ENCODE measurements around the gene CAPZA1. TPM values are rescaled to one million over a fixed set of nuclear protein-coding genes. Genes with fewer than 3 reads are reported as not detected.

CAPZA1 gene
- total and polyA plus RNA-seq, 2 donors (not counting 3 experiments of a cell fraction or from before 2014, with no cell fraction given) = 77.1 to 183 TPM

- ChIA-PET POLR2A (interaction anchor here (0.9 kb wide), 1 partner anchor 12 kb away, joined by 5 read pairs; no protein-coding TSS in a partner anchor), CTCF (interaction anchor here (0.7 to 2.5 kb wide), 7 partner anchors 9 to 134 kb away, joined by 3 to 14 read pairs (median 3); no protein-coding TSS in a partner anchor)
- Histone ChIP-seq H4K20me1 (replicated peaks; ENCODE audit: control insufficient read depth, extremely low read depth, insufficient read depth, low read length) (peaks cover 13% of the 10 kb centered on the region), H2AFZ (ENCODE audit: low read depth, low read length) (no peak overlapping the region), H3K9me1 (replicated peaks; ENCODE audit: control insufficient read depth, extremely low read depth, insufficient read depth, low read length) (no peaks in the 10 kb centered on the region), H3K27me3 (ENCODE audit: control insufficient read depth in 2 of 2, insufficient read depth in 2 of 2, low read length in 2 of 2) (no peaks in the 10 kb centered on the region), H3K4me3 (replicated peaks in 1 of 3; ENCODE audit: insufficient read depth in 1 of 3, low read depth in 1 of 3, low read length in 3 of 3) (no peak overlapping the region), H3K9ac (replicated peaks; ENCODE audit: extremely low read depth, insufficient read depth, low read length) (peak overlapping the region; percentile 57), H3K36me3 (ENCODE audit: control insufficient read depth in 2 of 2, extremely low read depth in 1 of 2, insufficient read depth in 2 of 2, low read length in 2 of 2) (no peaks in the 10 kb centered on the region), H3K4me1 (ENCODE audit: control insufficient read depth, extremely low read depth, insufficient read depth, low read length) (peaks cover 24% of the 10 kb centered on the region), H3K9me3 (replicated peaks; ENCODE audit: control insufficient read depth, insufficient read depth, low read length) (no peaks in the 10 kb centered on the region), H3K27ac (ENCODE audit: insufficient read depth, low read depth, low read length) (peak overlapping the region; percentile 66), H3K4me2 (ENCODE audit: insufficient read depth, low read length) (peak overlapping the region; percentile 82), H3K79me2 (ENCODE audit: control insufficient read depth, insufficient read depth, low read length) (peaks cover 87% of the 10 kb centered on the region)
- no TSS peak for BruUV-seq (replicated peaks)
- TF ChIP-seq FOS (IDR thresholded peaks at IDR 0.05; ENCODE audit: borderline replicate concordance, insufficient read depth, low read length) = no peak
- TF ChIP-seq GATA2 (IDR thresholded peaks at IDR 0.05; ENCODE audit: insufficient read depth, insufficient read length, low read depth, low read length) = no peak
- no peak for TF ChIP-seq JUN (IDR thresholded peaks at IDR 0.05; ENCODE audit: borderline replicate concordance, insufficient read depth, insufficient read length, low read depth)
- TF ChIP-seq POLR2AphosphoS5 (IDR thresholded peaks at IDR 0.05; ENCODE audit: insufficient read depth, low read depth, low read length) = no peak
- no peak for TF ChIP-seq POLR2A (IDR thresholded peaks at IDR 0.05; ENCODE audit: low read depth, low read length)
- no peak for TF ChIP-seq EZH2 (IDR thresholded peaks at IDR 0.05; ENCODE audit: borderline replicate concordance, low read depth, low read length, severe bottlenecking)
- no peak for TF ChIP-seq CTCF (IDR thresholded peaks at IDR 0.05; ENCODE audit: extremely low read depth in 1 of 2, insufficient read depth in 1 of 2, low read depth in 1 of 2, low read length in 2 of 2)
- TF ChIP-seq MAX (IDR thresholded peaks at IDR 0.05; ENCODE audit: insufficient read depth, insufficient read length) = no peak
- DNase-seq (ENCODE audit: low read depth, low spot score) (no peak), FAIRE-seq (no peak)
- intact Hi-C loops (cut with micrococcal nuclease) = loop anchor here (2.0 to 5.0 kb wide), 2 partner anchors 39 to 71 kb away; partner anchors contain the start of genes MOV10 and RHOC
- dilution Hi-C loops (cut with MboI; ENCODE audit: extremely low pct_ligation_motif_present, low sequenced_read_pairs) = no loop called here
These were observed 16.4 kb downstream of the CAPZA1 start for GRCh38 chr1:112636056-112636455.

Measured in endothelial cell of umbilical vein (primary cell).